Suprapubic skin (tissue), 4 donors: Measurements from ENCODE around the gene SCN4A. TPM values are rescaled to one million over a fixed set of nuclear protein-coding genes. Genes with fewer than 3 reads are reported as not detected.
A peak's percentile ranks its signal among the peaks of the same experiment; 100 is the strongest.
"Not testable (repeated sequence)": the region's sequence is repeated elsewhere in the genome, so short reads cannot be mapped to it uniquely, and the experiment has no call there.

Experiments used
- DNase-seq, 2 donors: peaks; one replicate each; pipeline ENCODE4 v3.0.0-alpha.2; 2019; ENCODE audit warnings: low spot score in 2 of 2
- H3K27ac ChIP-seq: fragments of 200-600 bp; sonication (generic); one replicate; pipeline ENCODE4 v1.5.1; 2019
- H3K27me3 ChIP-seq: fragments of 200-600 bp; sonication (generic); one replicate; pipeline ENCODE4 v1.5.1; 2019
- H3K36me3 ChIP-seq: fragments of 200-600 bp; sonication (generic); one replicate; pipeline ENCODE4 v1.5.1; 2019
- H3K4me1 ChIP-seq: fragments of 200-600 bp; sonication (generic); one replicate; pipeline ENCODE4 v1.5.1; 2019
- H3K4me3 ChIP-seq: fragments of 200-600 bp; sonication (generic); one replicate; pipeline ENCODE4 v1.5.1; 2019; ENCODE audit warnings: mild to moderate bottlenecking
- H3K9me3 ChIP-seq: fragments of 200-600 bp; sonication (generic); one replicate; pipeline ENCODE4 v1.5.1; 2019
- EP300 ChIP-seq: sonication (generic); formaldehyde crosslinking; IDR thresholded peaks from one replicate; pipeline ENCODE4 v1.6.1; 2017; ENCODE audit warnings: antibody characterized with exemption
- POLR2A ChIP-seq, 2 donors: fragments of 450-650 bp; IDR thresholded peaks; one replicate each; pipeline ENCODE4 v1.6.1; 2017; ENCODE audit warnings: antibody characterized with exemption in 2 of 2, mild to moderate bottlenecking in 2 of 2, moderate library complexity in 2 of 2
- POLR2AphosphoS5 ChIP-seq, 3 donors: sonication (generic); formaldehyde crosslinking; IDR thresholded peaks; one replicate each; pipeline ENCODE4 v1.6.1; 2017; ENCODE audit warnings: antibody characterized with exemption in 3 of 3
- WGBS: methylation state at CpG from one replicate; pipeline ENCODE4 v1.1.5; 2018; 5-methylcytosine and 5-hydroxymethylcytosine counted together
- total RNA-seq, 4 donors: library from RNA; depleted of rRNA; stranded (reverse); fragments of >200 nt; gene quantifications; one replicate each; pipeline ENCODE4 v1.1.0, GENCODE V29; 2016
- TF ChIP-seq, protein P1 (sequence below), 2 donors: fragments of 200-600 bp in 1 of 2; fragments of 450-650 bp in 1 of 2; sonication (generic) in 1 of 2; IDR thresholded peaks; one replicate each; pipeline ENCODE4 v1.5.1; 2016 to 2019; ENCODE audit warnings: antibody characterized with exemption in 2 of 2, mild to moderate bottlenecking in 1 of 2, moderate library complexity in 1 of 2

SCN4A gene
- total RNA-seq, 4 donors from 2014 or later = 0.45 to 4.5 (median 1.6) TPM

DNA sequence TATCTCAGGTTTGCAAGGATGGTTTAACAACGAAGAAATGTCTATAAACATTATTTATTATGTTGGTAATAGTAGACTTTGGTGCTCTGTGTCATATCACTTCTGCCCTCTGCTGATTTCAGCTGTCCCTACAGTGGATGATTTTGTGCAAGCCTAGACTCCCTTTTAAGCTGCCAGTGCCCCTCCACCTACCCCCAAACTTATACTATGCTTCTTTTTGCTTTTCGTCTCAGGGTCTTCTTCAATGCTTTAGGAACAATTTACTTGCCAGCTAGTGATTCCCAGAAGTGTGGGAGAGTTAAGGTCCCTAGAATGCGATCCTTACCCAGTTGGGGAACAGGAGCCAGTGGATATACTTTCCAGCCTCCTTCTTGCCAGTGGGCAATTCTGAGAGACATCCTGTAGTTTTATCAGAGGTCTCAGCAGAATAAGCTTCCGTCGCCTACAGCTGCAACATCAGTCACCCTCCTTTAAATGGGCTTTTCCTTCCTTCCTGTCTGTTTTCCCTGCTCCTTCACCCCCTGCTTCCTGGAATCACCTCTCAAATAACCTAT lies 43.6 kb upstream of the SCN4A start:
- WGBS = 55% methylated on average over 5 of the region's 5 CpGs
- Histone ChIP-seq H3K36me3 (no peaks in the 10 kb centered on the region), H3K27me3 (no peaks in the 10 kb centered on the region), H3K4me1 (peaks cover 11% of the 10 kb centered on the region), H3K4me3 (no peak overlapping the region), H3K27ac (no peak overlapping the region), H3K9me3 (no peaks in the 10 kb centered on the region)
- DNase-seq = peak; percentile 5 to 23
- no peak for TF ChIP-seq EP300
- TF ChIP-seq, protein P1, sequence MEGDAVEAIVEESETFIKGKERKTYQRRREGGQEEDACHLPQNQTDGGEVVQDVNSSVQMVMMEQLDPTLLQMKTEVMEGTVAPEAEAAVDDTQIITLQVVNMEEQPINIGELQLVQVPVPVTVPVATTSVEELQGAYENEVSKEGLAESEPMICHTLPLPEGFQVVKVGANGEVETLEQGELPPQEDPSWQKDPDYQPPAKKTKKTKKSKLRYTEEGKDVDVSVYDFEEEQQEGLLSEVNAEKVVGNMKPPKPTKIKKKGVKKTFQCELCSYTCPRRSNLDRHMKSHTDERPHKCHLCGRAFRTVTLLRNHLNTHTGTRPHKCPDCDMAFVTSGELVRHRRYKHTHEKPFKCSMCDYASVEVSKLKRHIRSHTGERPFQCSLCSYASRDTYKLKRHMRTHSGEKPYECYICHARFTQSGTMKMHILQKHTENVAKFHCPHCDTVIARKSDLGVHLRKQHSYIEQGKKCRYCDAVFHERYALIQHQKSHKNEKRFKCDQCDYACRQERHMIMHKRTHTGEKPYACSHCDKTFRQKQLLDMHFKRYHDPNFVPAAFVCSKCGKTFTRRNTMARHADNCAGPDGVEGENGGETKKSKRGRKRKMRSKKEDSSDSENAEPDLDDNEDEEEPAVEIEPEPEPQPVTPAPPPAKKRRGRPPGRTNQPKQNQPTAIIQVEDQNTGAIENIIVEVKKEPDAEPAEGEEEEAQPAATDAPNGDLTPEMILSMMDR (IDR thresholded peaks at IDR 0.05) = no peak
- no peak for TF ChIP-seq POLR2A (IDR thresholded peaks at IDR 0.05)
- no peak for TF ChIP-seq POLR2AphosphoS5 (IDR thresholded peaks at IDR 0.05)

DNA sequence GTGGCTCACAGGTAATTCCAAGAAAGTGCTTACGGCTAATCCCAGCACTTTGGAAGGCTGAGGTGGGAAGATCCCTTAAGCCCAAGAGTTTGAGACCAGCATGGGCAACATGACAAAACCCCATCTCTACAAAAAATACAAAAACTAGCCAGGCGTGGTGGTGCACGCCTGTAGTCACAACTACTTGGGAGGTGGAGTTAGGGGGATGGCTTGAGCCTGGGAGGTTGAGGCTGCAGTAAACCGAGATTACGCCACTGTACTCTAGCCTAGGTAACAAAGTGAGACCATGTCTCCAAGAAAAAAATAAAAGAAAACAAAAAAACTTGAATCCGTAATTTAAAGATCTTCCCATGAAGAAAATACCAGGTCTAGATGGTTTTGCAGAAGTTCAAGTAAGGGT lies 42.7 kb upstream of the SCN4A start:
- peak; percentile 4 to 40 for DNase-seq
- 90% methylated on average over 6 of the region's 6 CpGs for WGBS
- Histone ChIP-seq H3K4me3 (no peak overlapping the region), H3K36me3 (no peaks in the 10 kb centered on the region), H3K27me3 (no peaks in the 10 kb centered on the region), H3K4me1 (peaks cover 8% of the 10 kb centered on the region), H3K27ac (no peak overlapping the region), H3K9me3 (no peaks in the 10 kb centered on the region)
- no peak for TF ChIP-seq EP300

DNA sequence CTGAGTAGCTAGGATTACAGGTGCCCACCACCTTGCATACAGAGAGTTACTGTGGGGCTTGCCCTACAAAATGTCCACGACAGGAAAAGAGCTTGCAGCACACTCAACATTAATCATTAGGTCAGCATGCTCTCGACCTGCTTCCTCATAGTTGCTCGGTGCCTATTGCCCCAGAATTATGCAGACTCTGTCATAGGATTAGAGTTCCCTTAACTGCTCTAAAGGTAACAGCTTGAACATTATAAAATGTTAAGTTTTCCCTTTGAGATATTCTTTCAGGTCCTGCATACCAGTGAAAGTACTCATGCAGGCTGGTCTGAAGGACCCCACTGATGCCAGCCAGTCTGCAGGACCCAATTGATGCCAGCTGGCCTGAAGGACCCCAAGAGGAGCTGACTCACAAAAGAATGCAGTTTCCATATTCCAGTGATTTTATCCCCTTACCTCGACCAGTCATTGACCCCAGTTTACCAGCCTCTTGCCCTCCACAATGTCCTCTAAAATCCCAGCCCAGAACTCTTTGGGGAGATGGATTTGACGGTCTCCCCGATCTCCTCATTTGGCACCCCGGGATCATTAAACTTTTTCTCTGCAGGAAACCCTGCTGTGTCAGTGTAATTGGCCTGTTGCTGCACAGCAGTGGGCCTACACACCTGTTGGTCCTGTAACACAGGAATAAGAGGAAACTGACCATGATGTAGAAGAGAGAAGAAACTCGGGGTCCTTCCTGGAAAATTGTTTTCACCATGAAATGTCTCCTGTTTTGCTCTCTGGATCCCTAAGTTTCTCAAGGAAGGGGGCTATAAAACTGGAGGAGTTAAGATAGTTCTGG lies 37.1 kb upstream of the SCN4A start:
- H3K9me3 ChIP-seq = no peaks in the 10 kb centered on the region
- H3K4me1 ChIP-seq = peaks cover 27% of the 10 kb centered on the region
- no peak for TF ChIP-seq EP300
- no peak overlapping the region for H3K4me3 ChIP-seq
- no peaks in the 10 kb centered on the region for H3K36me3 ChIP-seq
- H3K27me3 ChIP-seq = no peaks in the 10 kb centered on the region
- 64% methylated on average over 8 of the region's 8 CpGs for WGBS
- H3K27ac ChIP-seq = no peak overlapping the region
- peak; percentile 24 to 26 for DNase-seq

DNA sequence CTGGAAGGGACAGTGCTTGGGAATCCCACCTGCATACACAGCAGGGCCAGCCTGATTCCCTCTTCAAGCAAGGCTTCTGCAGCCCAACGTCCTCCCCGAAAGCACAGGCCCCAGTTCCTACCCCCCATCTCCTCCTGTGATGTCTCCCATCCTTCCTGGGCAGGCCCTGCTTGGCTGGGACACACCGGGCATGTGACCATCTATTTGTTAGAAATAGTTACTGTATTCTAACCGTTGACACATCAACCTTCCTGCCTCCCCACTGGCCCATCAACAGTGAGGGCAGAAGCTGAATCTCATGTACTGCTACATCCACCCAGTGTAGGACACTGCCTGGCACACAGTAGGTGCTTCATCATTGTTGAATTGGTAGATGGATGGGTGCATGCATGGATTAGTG lies 36.1 kb upstream of the SCN4A start:
- TF ChIP-seq EP300 = no peak
- TF ChIP-seq POLR2AphosphoS5 (IDR thresholded peaks at IDR 0.05) = no peak
- TF ChIP-seq, protein P1 (IDR thresholded peaks at IDR 0.05) = no peak
- no peak for TF ChIP-seq POLR2A (IDR thresholded peaks at IDR 0.05)
- H3K4me3 ChIP-seq = no peak overlapping the region
- peak overlapping the region; percentile 8 for H3K27ac ChIP-seq
- no peaks in the 10 kb centered on the region for H3K27me3 ChIP-seq
- WGBS = 62% methylated on average over 4 of the region's 4 CpGs
- no peaks in the 10 kb centered on the region for H3K36me3 ChIP-seq
- H3K4me1 ChIP-seq = peaks cover 25% of the 10 kb centered on the region
- no peaks in the 10 kb centered on the region for H3K9me3 ChIP-seq
- peak in 1 of 2 donors; percentile 57 for DNase-seq

DNA sequence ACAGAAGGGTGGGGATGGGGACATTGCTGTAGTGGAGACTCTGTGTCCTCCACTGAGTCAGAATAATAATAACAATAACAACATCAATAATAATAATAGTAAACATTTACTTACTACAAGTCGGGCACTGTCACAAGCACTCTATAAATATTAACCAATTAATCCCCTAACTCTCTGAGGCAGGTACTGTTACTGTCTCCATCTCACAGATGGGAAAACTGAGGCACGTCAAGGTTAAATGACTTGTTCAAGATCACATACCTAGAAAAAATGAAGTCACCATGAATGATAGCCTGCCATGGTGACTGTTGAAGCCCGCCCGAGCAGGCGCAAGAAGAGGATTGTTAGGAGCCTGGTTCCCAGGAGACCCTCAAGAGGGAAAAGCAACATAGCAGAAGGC lies 35.6 kb upstream of the SCN4A start:
- TF ChIP-seq POLR2AphosphoS5 (IDR thresholded peaks at IDR 0.05) (no peak), EP300 (no peak), POLR2A (IDR thresholded peaks at IDR 0.05) (no peak)
- TF ChIP-seq, protein P1 (IDR thresholded peaks at IDR 0.05) = no peak
- Histone ChIP-seq H3K4me3 (no peak overlapping the region), H3K9me3 (no peaks in the 10 kb centered on the region), H3K27ac (peak overlapping the region; percentile 8), H3K4me1 (peaks cover 25% of the 10 kb centered on the region), H3K27me3 (no peaks in the 10 kb centered on the region), H3K36me3 (no peaks in the 10 kb centered on the region)
- 80% methylated on average over 5 of the region's 5 CpGs for WGBS
- no peak for DNase-seq

DNA sequence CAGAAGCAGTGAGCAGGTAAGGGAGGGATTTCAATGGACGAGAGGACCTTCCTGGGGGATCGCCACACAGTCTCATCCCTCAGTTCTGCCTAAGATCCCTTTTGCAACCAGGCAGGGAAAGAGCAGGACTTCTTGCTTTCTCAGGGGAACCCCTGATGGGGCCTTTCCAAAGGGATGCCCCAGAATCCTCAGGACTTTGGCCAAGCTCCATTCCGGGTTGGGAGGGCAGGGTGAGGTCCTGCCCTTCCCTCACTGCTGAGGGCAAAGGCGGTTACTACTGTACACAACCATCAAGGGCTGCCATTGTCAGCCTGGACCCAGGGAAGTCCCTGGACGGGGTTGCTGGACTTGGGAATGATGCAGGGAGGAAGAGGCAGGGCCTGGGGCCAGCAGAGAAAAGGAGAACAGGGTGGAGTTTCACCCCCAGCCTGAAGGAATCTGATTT lies 35.1 kb upstream of the SCN4A start:
- TF ChIP-seq EP300 (no peak), POLR2AphosphoS5 (IDR thresholded peaks at IDR 0.05) (no peak), POLR2A (IDR thresholded peaks at IDR 0.05) (no peak)
- TF ChIP-seq, protein P1 (IDR thresholded peaks at IDR 0.05) = no peak
- Histone ChIP-seq H3K9me3 (no peaks in the 10 kb centered on the region), H3K4me1 (peaks cover 25% of the 10 kb centered on the region), H3K27me3 (no peaks in the 10 kb centered on the region), H3K27ac (peak overlapping the region; percentile 28), H3K36me3 (no peaks in the 10 kb centered on the region), H3K4me3 (no peak overlapping the region)
- DNase-seq = peak; percentile 59 to 67
- WGBS = 50% methylated on average over 5 of the region's 5 CpGs

DNA sequence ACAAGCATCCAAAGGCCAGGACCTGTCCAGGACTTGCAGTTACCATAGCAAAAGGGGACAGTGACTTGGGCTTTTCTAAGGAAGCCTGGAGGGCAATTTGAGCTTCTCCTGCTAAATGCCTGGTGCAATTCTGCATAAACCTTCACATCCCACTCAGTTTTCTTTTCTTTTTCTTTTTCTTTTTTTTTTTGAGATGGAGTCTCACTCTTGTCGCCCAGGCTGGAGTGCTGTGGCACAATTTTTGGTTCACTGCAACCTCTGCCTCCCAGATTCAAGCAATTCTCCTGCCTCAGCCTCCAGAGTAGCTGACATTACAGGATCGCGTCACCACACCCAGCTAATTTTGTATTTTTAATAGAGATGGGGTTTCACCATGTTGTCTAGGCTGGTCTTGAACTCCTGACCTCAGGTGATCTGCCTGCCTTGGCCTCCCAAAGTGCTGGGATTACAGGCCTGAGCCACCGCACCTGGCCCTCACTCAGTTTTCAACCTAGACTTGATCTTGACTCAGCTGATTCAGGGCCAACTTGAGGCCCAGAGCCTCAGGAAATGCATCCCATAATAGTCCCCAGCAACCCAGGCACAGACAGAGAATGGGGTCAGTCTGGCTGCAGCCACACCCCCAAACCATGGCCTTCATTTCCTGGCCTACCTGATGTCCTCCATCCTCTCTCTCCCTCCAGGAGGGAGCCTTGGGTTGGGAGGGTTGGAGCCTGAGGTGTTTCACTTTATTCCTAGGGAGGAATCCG lies 34.5 kb upstream of the SCN4A start:
- 88% methylated on average over 5 of the region's 5 CpGs for WGBS
- DNase-seq = peak; percentile 24 to 49
- not testable (repeated sequence) for H3K36me3 ChIP-seq, H3K4me3 ChIP-seq, H3K27me3 ChIP-seq, H3K9me3 ChIP-seq
- H3K27ac ChIP-seq = peak overlapping the region; percentile 28
- peaks cover 25% of the 10 kb centered on the region for H3K4me1 ChIP-seq
